H9 (cell line): ENCODE measurements around the gene OBSL1. TPM values are rescaled to one million over a fixed set of nuclear protein-coding genes. Genes with fewer than 3 reads are reported as not detected.

Experiments
- DNase-seq: peaks from one replicate; pipeline ENCODE4 v3.0.0-alpha.2; 2017
- H2AFZ ChIP-seq: one replicate; pipeline ENCODE4 v1.6.1; 2013; ENCODE audit warnings: mild to moderate bottlenecking, low read length, control low read depth, moderate library complexity
- H2AK5ac ChIP-seq: 2 replicates; pipeline ENCODE4 v1.6.1; 2013; ENCODE audit warnings: low read length, control low read depth, mixed read lengths; ENCODE audit not compliant: insufficient read length
- H2BK120ac ChIP-seq: one replicate; pipeline ENCODE4 v1.6.1; 2013; ENCODE audit warnings: low read depth, mild to moderate bottlenecking, low read length, control low read depth, inconsistent platforms; ENCODE audit not compliant: poor library complexity, severe bottlenecking
- H2BK12ac ChIP-seq: 2 replicates; pipeline ENCODE4 v1.6.1; 2013; ENCODE audit warnings: low read length, control low read depth, mixed read lengths, low read depth; ENCODE audit not compliant: insufficient read length
- H2BK15ac ChIP-seq: 2 replicates; pipeline ENCODE4 v1.6.1; 2013; ENCODE audit warnings: low read depth, low read length, control low read depth
- H2BK20ac ChIP-seq: one replicate; pipeline ENCODE4 v1.6.1; 2013; ENCODE audit warnings: low read depth, mild to moderate bottlenecking, low read length, control low read depth, inconsistent platforms; ENCODE audit not compliant: poor library complexity, severe bottlenecking
- H2BK5ac ChIP-seq: 2 replicates; pipeline ENCODE4 v1.6.1; 2013; ENCODE audit warnings: low read length, control low read depth, mixed read lengths; ENCODE audit not compliant: insufficient read length
- H3K14ac ChIP-seq: 2 replicates; pipeline ENCODE4 v1.6.1; 2013; ENCODE audit warnings: low read length, control low read depth; ENCODE audit not compliant: insufficient read depth
- H3K18ac ChIP-seq: 2 replicates; pipeline ENCODE4 v1.6.1; 2013; ENCODE audit warnings: low read depth, mild to moderate bottlenecking, mixed read lengths, low read length, control low read depth; ENCODE audit not compliant: insufficient read length
- H3K23ac ChIP-seq: 2 replicates; pipeline ENCODE4 v1.6.1; 2013; ENCODE audit warnings: low read length, control low read depth, mixed read lengths, low read depth; ENCODE audit not compliant: insufficient read length
- H3K23me2 ChIP-seq: 2 replicates; pipeline ENCODE4 v1.6.1; 2013; ENCODE audit warnings: low read depth, mild to moderate bottlenecking, mixed read lengths, low read length, control low read depth; ENCODE audit not compliant: insufficient read length, poor library complexity, severe bottlenecking
- H3K27ac ChIP-seq: 2 replicates; pipeline ENCODE4 v1.5.1; 2013; ENCODE audit warnings: low read length, control low read depth, mixed read lengths, low read depth; ENCODE audit not compliant: insufficient read length
- H3K27me3 ChIP-seq: 2 replicates; pipeline ENCODE4 v1.6.1; 2013; ENCODE audit warnings: low read length, control low read depth, inconsistent platforms; ENCODE audit not compliant: insufficient read depth
- H3K4ac ChIP-seq: 2 replicates; pipeline ENCODE4 v1.6.1; 2013; ENCODE audit warnings: low read depth, mild to moderate bottlenecking, control low read depth, inconsistent platforms, low read length, moderate library complexity
- H3K4me1 ChIP-seq: 2 replicates; pipeline ENCODE4 v1.6.1; 2013; ENCODE audit warnings: low read length, control low read depth, inconsistent platforms; ENCODE audit not compliant: insufficient read depth
- H3K4me2 ChIP-seq: 2 replicates; pipeline ENCODE4 v1.6.1; 2013; ENCODE audit warnings: low read length, control low read depth, mixed read lengths; ENCODE audit not compliant: insufficient read length, insufficient read depth
- H3K56ac ChIP-seq: 2 replicates; pipeline ENCODE4 v1.6.1; 2013; ENCODE audit warnings: low read depth, mild to moderate bottlenecking, mixed read lengths, low read length, control low read depth; ENCODE audit not compliant: insufficient read length
- H3K79me1 ChIP-seq: 2 replicates; pipeline ENCODE4 v1.6.1; 2013; ENCODE audit warnings: low read depth, mild to moderate bottlenecking, moderate library complexity, low read length, control low read depth, inconsistent platforms; ENCODE audit not compliant: insufficient read depth, poor library complexity, severe bottlenecking
- H3K79me2 ChIP-seq: 2 replicates; pipeline ENCODE4 v1.6.1; 2013; ENCODE audit warnings: low read length, control low read depth, inconsistent platforms; ENCODE audit not compliant: insufficient read depth
- H3K9ac ChIP-seq: 2 replicates; pipeline ENCODE4 v1.6.1; 2013; ENCODE audit warnings: low read length, control low read depth, mixed read lengths; ENCODE audit not compliant: insufficient read length; ENCODE audit errors: extremely low read depth
- H3K9me3 ChIP-seq: one replicate; pipeline ENCODE4 v1.6.1; 2013; ENCODE audit warnings: low read depth, low read length, inconsistent platforms; ENCODE audit not compliant: control insufficient read depth
- H3T11ph ChIP-seq: one replicate; pipeline ENCODE4 v1.6.1; 2013; ENCODE audit warnings: mild to moderate bottlenecking, low read length, control low read depth, inconsistent platforms
- H4K20me1 ChIP-seq: one replicate; pipeline ENCODE4 v1.6.1; 2013; ENCODE audit not compliant: control insufficient read depth, insufficient read length, insufficient read depth
- H4K5ac ChIP-seq: 2 replicates; pipeline ENCODE4 v1.6.1; 2013; ENCODE audit warnings: low read depth, mild to moderate bottlenecking, mixed read lengths, low read length, control low read depth; ENCODE audit not compliant: insufficient read length
- H4K8ac ChIP-seq: replicated peaks from 2 replicates; pipeline ENCODE4 v1.6.1; 2013; ENCODE audit warnings: low read length, control low read depth, mixed read lengths, low read depth; ENCODE audit not compliant: insufficient read length
- H4K91ac ChIP-seq: 2 replicates; pipeline ENCODE4 v1.6.1; 2013; ENCODE audit warnings: low read depth, mild to moderate bottlenecking, moderate library complexity, mixed read lengths, low read length, control low read depth; ENCODE audit not compliant: insufficient read length
- H3K27ac Mint-ChIP-seq, 3 experiments: 2 replicates in 2 of 3; 3 replicates in 1 of 3; pipeline ENCODE4 v1.8.0; 2020 to 2021; ENCODE audit warnings: mixed read lengths in 3 of 3, mild to moderate bottlenecking in 1 of 3, moderate library complexity in 1 of 3
- H3K27me3 Mint-ChIP-seq: 2 replicates; pipeline ENCODE4 v1.8.0; 2021; ENCODE audit warnings: low read depth, mild to moderate bottlenecking, moderate library complexity, mixed read lengths
- H3K36me3 Mint-ChIP-seq, 3 experiments: 2 replicates in 2 of 3; 3 replicates in 1 of 3; pipeline ENCODE4 v1.8.0; 2020 to 2021; ENCODE audit warnings: low read depth in 3 of 3, mixed read lengths in 3 of 3; ENCODE audit not compliant: insufficient read depth in 1 of 3
- H3K4me1 Mint-ChIP-seq, 2 experiments: 2 replicates each; pipeline ENCODE4 v1.8.0; 2020; ENCODE audit warnings: mixed read lengths in 2 of 2
- H3K4me3 Mint-ChIP-seq, 2 experiments: 2 replicates in 1 of 2; 3 replicates in 1 of 2; pipeline ENCODE4 v1.8.0; 2020 to 2021; ENCODE audit warnings: mild to moderate bottlenecking in 2 of 2, mixed read lengths in 2 of 2, moderate library complexity in 1 of 2
- H3K9me3 Mint-ChIP-seq, 2 experiments: 2 replicates in 1 of 2; 3 replicates in 1 of 2; pipeline ENCODE4 v1.8.0; 2020; ENCODE audit warnings: mild to moderate bottlenecking in 2 of 2, mixed read lengths in 2 of 2, moderate library complexity in 1 of 2
- CTCF ChIP-seq: fragments of 200-600 bp; sonication (generic); conservative IDR thresholded peaks from 3 replicates; pipeline ENCODE4 v1.8.0; 2021; ENCODE audit warnings: antibody characterized with exemption, mild to moderate bottlenecking
- WGBS: extraction: QIAGEN DNeasy Blood & Tissue Kit; methylation state at CpG from one replicate; pipeline ENCODE4 v1.1.7; 2013; ENCODE audit warnings: missing lambda C conversion rate, low lambda C conversion rate, mixed read lengths; ENCODE audit not compliant: insufficient read length; ENCODE audit errors: extremely low coverage; 5-methylcytosine and 5-hydroxymethylcytosine counted together
- total RNA-seq: library from RNA; stranded (reverse); gene quantifications from 2 replicates; pipeline ENCODE4 v1.2.1, GENCODE V29; 2021

Gene OBSL1
- total RNA-seq, 1 experiment from 2014 or later = 140 TPM

- no peak overlapping the region for H2BK120ac ChIP-seq
- no peak overlapping the region for H3K4me2 ChIP-seq
- H3K79me2 ChIP-seq = no peaks in the 10 kb centered on the region
- H2AK5ac ChIP-seq = no peak overlapping the region
- H4K8ac ChIP-seq = no peak overlapping the region
- no peak overlapping the region for H3K9ac ChIP-seq
- H3K27me3 ChIP-seq = no peaks in the 10 kb centered on the region; the same call in 1 of the 2 replicates
- H3K23me2 ChIP-seq = peaks cover 7% of the 10 kb centered on the region
- H3K56ac ChIP-seq = no peak overlapping the region
- H4K5ac ChIP-seq = no peak overlapping the region
- H3K23ac ChIP-seq = no peak overlapping the region
- DNase-seq = no peak
- H3K4ac ChIP-seq = no peak overlapping the region
- no peak overlapping the region for H2AFZ ChIP-seq
- H2BK12ac ChIP-seq = no peak overlapping the region
- no peaks in the 10 kb centered on the region; a peak in 1 of 5 replicates for H3K9me3 Mint-ChIP-seq
- H4K91ac ChIP-seq = no peak overlapping the region
- peaks cover 46 to 58% of the 10 kb centered on the region in 2 experiments for H3K4me1 Mint-ChIP-seq
- no peak overlapping the region for H2BK15ac ChIP-seq
- no peak overlapping the region for H3K14ac ChIP-seq
- H2BK20ac ChIP-seq = no peak overlapping the region
- peaks cover 3% of the 10 kb centered on the region; the same call in 1 of the 2 replicates for H3K4me1 ChIP-seq
- TF ChIP-seq CTCF = no peak
- no CpG with 5 or more reads among the region's 11 CpGs for WGBS
- H4K20me1 ChIP-seq = no peaks in the 10 kb centered on the region
- H2BK5ac ChIP-seq = no peak overlapping the region
- H3K36me3 Mint-ChIP-seq = no peaks in the 10 kb centered on the region
- H3K4me3 Mint-ChIP-seq = no peak overlapping the region
- H3K18ac ChIP-seq = no peak overlapping the region
- H3K79me1 ChIP-seq = no peaks in the 10 kb centered on the region
- H3K9me3 ChIP-seq = no peaks in the 10 kb centered on the region
- H3K27ac ChIP-seq = no peak overlapping the region
- no peak overlapping the region for H3T11ph ChIP-seq
- H3K27ac Mint-ChIP-seq = no peak overlapping the region
- H3K27me3 Mint-ChIP-seq = peaks cover 63% of the 10 kb centered on the region
These were observed 44.8 kb downstream of the OBSL1 start for GRCh38 chr2:219526320-219527075.
